Tibial nerve (tissue), 3 donors: ENCODE data around the gene PPM1L.

Experiments
- POLR2A ChIP-seq, 2 donors: fragments of 450-650 bp; IDR thresholded peaks; one replicate each; pipeline ENCODE4 v1.6.1; 2017; ENCODE audit warnings: antibody characterized with exemption in 2 of 2, mild to moderate bottlenecking in 2 of 2, moderate library complexity in 2 of 2
- TF ChIP-seq, protein P1 (sequence below), 5 experiments: fragments of 200-600 bp in 3 of 5; fragments of 450-650 bp in 2 of 5; sonication (generic) in 3 of 5; IDR thresholded peaks; one replicate each; pipeline ENCODE4 v1.5.1; 2016 to 2019; ENCODE audit warnings: antibody characterized with exemption in 5 of 5, mild to moderate bottlenecking in 3 of 5, moderate library complexity in 2 of 5

DNA sequence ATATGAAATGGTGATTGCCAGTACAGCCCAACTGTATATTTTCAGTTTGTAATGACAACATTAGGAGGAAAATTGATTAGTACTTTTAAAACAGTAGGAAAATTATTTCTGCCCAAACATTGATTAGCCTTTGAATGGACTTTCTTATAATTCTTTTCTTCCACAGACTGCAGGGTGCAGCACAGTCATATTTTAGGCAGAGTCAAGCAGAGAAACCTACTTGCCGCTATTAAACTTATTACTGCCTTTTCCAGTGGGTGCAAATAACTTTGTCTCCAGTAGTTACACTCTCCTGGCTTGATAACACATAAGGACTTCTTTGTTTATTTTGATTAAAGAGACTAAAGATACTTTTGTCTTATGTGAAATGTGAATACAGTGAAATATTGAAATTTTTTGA is 85.4 kb downstream of the PPM1L start:
- TF ChIP-seq, protein P1, sequence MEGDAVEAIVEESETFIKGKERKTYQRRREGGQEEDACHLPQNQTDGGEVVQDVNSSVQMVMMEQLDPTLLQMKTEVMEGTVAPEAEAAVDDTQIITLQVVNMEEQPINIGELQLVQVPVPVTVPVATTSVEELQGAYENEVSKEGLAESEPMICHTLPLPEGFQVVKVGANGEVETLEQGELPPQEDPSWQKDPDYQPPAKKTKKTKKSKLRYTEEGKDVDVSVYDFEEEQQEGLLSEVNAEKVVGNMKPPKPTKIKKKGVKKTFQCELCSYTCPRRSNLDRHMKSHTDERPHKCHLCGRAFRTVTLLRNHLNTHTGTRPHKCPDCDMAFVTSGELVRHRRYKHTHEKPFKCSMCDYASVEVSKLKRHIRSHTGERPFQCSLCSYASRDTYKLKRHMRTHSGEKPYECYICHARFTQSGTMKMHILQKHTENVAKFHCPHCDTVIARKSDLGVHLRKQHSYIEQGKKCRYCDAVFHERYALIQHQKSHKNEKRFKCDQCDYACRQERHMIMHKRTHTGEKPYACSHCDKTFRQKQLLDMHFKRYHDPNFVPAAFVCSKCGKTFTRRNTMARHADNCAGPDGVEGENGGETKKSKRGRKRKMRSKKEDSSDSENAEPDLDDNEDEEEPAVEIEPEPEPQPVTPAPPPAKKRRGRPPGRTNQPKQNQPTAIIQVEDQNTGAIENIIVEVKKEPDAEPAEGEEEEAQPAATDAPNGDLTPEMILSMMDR (IDR thresholded peaks at IDR 0.05), result no peak
- TF ChIP-seq POLR2A (IDR thresholded peaks at IDR 0.05), result no peak
